Measurements from ENCODE around the gene ADD1.
A peak's percentile ranks its signal among the peaks of the same experiment; 100 is the strongest.

DNA sequence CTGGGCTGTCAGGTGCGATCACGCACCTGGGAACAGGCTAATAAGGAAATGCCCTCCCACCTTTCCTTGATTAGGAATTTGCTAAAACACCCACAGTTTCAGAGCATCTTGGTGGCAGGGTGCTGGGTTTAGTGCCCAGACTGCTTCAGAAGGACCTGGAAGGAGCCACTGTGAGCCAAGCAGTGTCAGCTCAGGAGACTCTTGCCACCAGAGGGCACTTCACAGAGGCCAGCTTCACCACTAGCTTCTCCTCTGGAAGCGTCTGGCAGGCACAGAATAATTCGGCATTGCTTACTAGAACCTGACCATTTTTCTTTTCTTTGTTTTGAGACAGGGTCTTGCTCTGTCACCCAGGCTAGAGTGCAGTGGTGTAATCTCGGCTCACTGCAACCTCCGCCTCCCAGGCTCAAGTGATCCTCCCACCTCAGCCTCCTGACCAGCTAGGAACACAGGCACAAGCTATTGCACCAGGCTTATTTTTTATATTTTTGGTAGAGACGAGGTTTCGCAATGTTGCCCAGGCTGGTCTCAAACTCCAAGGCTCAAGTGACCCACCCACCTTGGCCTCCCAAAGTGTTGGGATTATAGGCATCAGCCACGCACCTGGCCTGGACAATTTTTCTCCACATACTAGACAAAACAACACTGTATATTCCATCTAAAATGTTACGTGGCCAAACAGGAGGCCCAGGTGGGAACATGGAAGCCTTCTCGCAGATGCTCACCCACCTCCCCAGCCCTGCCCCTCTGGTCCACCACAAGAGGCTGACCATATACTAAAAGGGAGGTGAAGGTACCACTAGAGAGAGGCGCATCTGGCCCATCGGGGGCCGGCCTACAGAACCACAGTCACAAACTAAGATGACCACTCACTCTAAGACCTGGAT, 105.5 kb downstream of the ADD1 start:
- no peak for TF ChIP-seq POLR2A (IDR thresholded peaks at IDR 0.05)
- TF ChIP-seq CTCF (IDR thresholded peaks at IDR 0.05) = peak in 3 of 4 donors; percentile 37 to 55 (median 51)

Data from right lobe of liver (tissue), 4 donors.